CD8-positive, alpha-beta memory T cell (primary cell): ENCODE results near the gene GPD1L. TPM values are rescaled to one million over a fixed set of nuclear protein-coding genes. Genes with fewer than 3 reads are reported as not detected.
"Not testable (repeated sequence)": the region's sequence is repeated elsewhere in the genome, so short reads cannot be mapped to it uniquely, and the experiment has no call there.

Source experiments
- CTCF ChIA-PET: fragments of 350-600 bp; sonication (Branson Sonifier 250); formaldehyde crosslinking; loops from one replicate; lab custom pipeline; 2021; ENCODE audit warnings: antibody characterized with exemption; lab: Charles Lee
- POLR2A ChIA-PET: fragments of 350-600 bp; sonication (Branson Sonifier 250); formaldehyde crosslinking; loops from one replicate; lab custom pipeline; 2021; ENCODE audit warnings: antibody characterized with exemption; lab: Charles Lee
- DNase-seq, 5 donors: peaks; one replicate each; pipeline versions ENCODE4 v3.0.0 to v3.0.0-alpha.2; 2020 to 2022; ENCODE audit warnings: mixed read lengths in 1 of 5
- H3K27ac ChIP-seq: one replicate; pipeline ENCODE4 v1.7.0; 2013; ENCODE audit warnings: low read depth, mild to moderate bottlenecking, low read length, moderate library complexity
- H3K27me3 ChIP-seq: 2 replicates; pipeline ENCODE4 v1.7.0; 2013; ENCODE audit warnings: low read length, mild to moderate bottlenecking; ENCODE audit not compliant: insufficient read depth, poor library complexity, severe bottlenecking
- H3K36me3 ChIP-seq: 2 replicates; pipeline ENCODE4 v1.7.0; 2013; ENCODE audit warnings: mild to moderate bottlenecking, low read length, moderate library complexity; ENCODE audit not compliant: insufficient read depth
- H3K4me1 ChIP-seq: 2 replicates; pipeline ENCODE4 v1.7.0; 2013; ENCODE audit warnings: mild to moderate bottlenecking, low read length, moderate library complexity; ENCODE audit not compliant: insufficient read depth
- H3K4me3 ChIP-seq: 2 replicates; pipeline ENCODE4 v1.7.0; 2013; ENCODE audit warnings: mild to moderate bottlenecking, low read length
- H3K9me3 ChIP-seq: 2 replicates; pipeline ENCODE4 v1.7.0; 2013; ENCODE audit warnings: mild to moderate bottlenecking, low read length
- H3K27ac Mint-ChIP-seq, 8 donors: one replicate each; pipeline ENCODE4 v1.8.0; 2020 to 2021; ENCODE audit warnings: mixed read lengths in 8 of 8, mild to moderate bottlenecking in 6 of 8, inconsistent platforms in 3 of 8, moderate library complexity in 3 of 8
- H3K27me3 Mint-ChIP-seq, 2 donors: one replicate each; pipeline ENCODE4 v1.8.0; 2020 to 2021; ENCODE audit warnings: mixed read lengths in 2 of 2, mild to moderate bottlenecking in 1 of 2, moderate library complexity in 1 of 2
- H3K36me3 Mint-ChIP-seq, 3 donors: one replicate each; pipeline ENCODE4 v1.8.0; 2020 to 2021; ENCODE audit warnings: mixed read lengths in 3 of 3, inconsistent platforms in 1 of 3, mild to moderate bottlenecking in 1 of 3
- H3K4me1 Mint-ChIP-seq, 3 donors: one replicate each; pipeline ENCODE4 v1.8.0; 2020 to 2021; ENCODE audit warnings: mixed read lengths in 3 of 3, inconsistent platforms in 1 of 3, mild to moderate bottlenecking in 1 of 3
- H3K4me3 Mint-ChIP-seq, 7 donors: one replicate each; pipeline ENCODE4 v1.8.0; 2020 to 2021; ENCODE audit warnings: mixed read lengths in 7 of 7, mild to moderate bottlenecking in 6 of 7, moderate library complexity in 4 of 7, inconsistent platforms in 2 of 7
- H3K9me3 Mint-ChIP-seq, 5 donors: one replicate each; pipeline ENCODE4 v1.8.0; 2020 to 2022; ENCODE audit warnings: mixed read lengths in 5 of 5, mild to moderate bottlenecking in 3 of 5, moderate library complexity in 2 of 5, inconsistent platforms in 1 of 5
- polyA plus RNA-seq: library from polyadenylated mRNA; unstranded; fragments of 300-500 nt; fragmentation: Illumina TruSeq; gene quantifications from one replicate; pipeline ENCODE4 v1.2.3, GENCODE V29; 2021
- total RNA-seq, 2 experiments: library from RNA; stranded (reverse); gene quantifications; one replicate each; pipeline ENCODE4 v1.2.3, GENCODE V29; 2021

The GPD1L gene
- total and polyA plus RNA-seq, 3 experiments from 2014 or later = 13.9 to 20.9 (median 16.1) TPM

DNA sequence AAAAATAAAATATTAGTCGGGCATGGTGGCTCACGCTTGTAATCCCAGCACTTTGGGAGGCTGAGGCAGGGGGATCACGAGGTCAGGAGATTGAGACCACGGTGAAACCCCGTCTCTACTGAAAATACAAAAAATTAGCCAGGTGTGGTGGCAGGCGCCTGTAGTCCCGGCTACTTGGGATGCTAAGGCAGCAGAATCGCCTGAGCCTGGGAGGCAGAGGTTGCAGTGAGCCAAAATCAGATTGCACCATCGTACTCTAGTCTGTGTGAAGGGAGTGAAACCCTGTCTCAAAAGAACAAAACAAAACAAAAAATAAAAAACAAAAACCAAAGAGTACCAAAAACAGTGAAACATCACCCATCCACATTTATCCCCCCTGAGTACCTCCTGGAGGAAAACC lies 1.8 kb downstream of the GPD1L start:
- H3K9me3 Mint-ChIP-seq, H3K27me3 Mint-ChIP-seq, H3K27ac ChIP-seq, POLR2A ChIA-PET, H3K27me3 ChIP-seq, H3K27ac Mint-ChIP-seq, H3K4me3 ChIP-seq, DNase-seq, CTCF ChIA-PET, H3K36me3 Mint-ChIP-seq, H3K36me3 ChIP-seq, H3K9me3 ChIP-seq: not testable (repeated sequence)
- H3K4me1 Mint-ChIP-seq = peaks cover 41 to 58% (median 58%) of the 10 kb centered on the region in 3 donors
- H3K4me1 ChIP-seq = peaks cover 18% of the 10 kb centered on the region
- H3K4me3 Mint-ChIP-seq = peak overlapping the region; percentile 8 to 60 (median 44)

DNA sequence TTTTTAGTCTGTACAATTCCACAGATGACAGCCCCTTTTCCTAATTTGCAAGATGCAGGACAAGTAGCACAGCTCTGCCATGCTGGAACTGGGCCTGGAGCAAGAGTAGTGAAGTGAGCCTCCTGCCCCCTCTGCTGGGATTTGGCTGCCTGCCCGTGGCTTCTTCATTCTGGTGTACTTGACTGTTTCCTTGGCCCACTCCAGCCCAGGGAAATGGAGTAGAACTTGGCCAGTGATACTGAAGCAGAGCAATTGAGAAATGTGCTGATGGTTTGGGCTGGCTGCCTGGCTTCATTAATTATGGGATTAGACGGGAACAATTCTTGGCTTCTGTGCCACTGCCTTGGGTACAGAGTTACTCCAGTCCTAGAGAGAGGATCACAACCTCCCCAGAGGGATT lies 2.8 kb downstream of the GPD1L start:
- no peak for DNase-seq
- no peaks in the 10 kb centered on the region for H3K9me3 Mint-ChIP-seq
- CTCF ChIA-PET = no interaction called here
- Histone ChIP-seq H3K4me3 (no peak overlapping the region), H3K9me3 (no peaks in the 10 kb centered on the region), H3K27me3 (no peaks in the 10 kb centered on the region), H3K36me3 (no peaks in the 10 kb centered on the region), H3K4me1 (peaks cover 29% of the 10 kb centered on the region), H3K27ac (no peak overlapping the region)
- peaks cover 51 to 68% (median 68%) of the 10 kb centered on the region in 3 donors for H3K4me1 Mint-ChIP-seq
- H3K4me3 Mint-ChIP-seq = peak overlapping the region in 3 of 7 donors; percentile 1 to 59 (median 36)
- POLR2A ChIA-PET = no interaction called here
- no peaks in the 10 kb centered on the region for H3K27me3 Mint-ChIP-seq
- peak overlapping the region in 2 of 8 donors; percentile 38 to 47 for H3K27ac Mint-ChIP-seq
- peaks cover 1 to 6% (median 5%) of the 10 kb centered on the region in 3 donors for H3K36me3 Mint-ChIP-seq

- Mint-ChIP-seq H3K9me3 (peaks cover 2 to 5% (median 5%) of the 10 kb centered on the region in 5 donors), H3K27ac (no peak overlapping the region), H3K4me1 (peaks cover 61 to 79% (median 79%) of the 10 kb centered on the region in 3 donors), H3K36me3 (peaks cover 3 to 9% (median 9%) of the 10 kb centered on the region in 3 donors), H3K27me3 (no peaks in the 10 kb centered on the region), H3K4me3 (peak overlapping the region in 2 of 7 donors; percentile 20 to 72)
- CTCF ChIA-PET = no interaction called here
- H3K9me3 ChIP-seq = peaks cover 2% of the 10 kb centered on the region
- no peak overlapping the region for H3K27ac ChIP-seq
- no peaks in the 10 kb centered on the region for H3K36me3 ChIP-seq
- H3K4me1 ChIP-seq = peaks cover 33% of the 10 kb centered on the region
- POLR2A ChIA-PET = no interaction called here
- no peak for DNase-seq
- no peaks in the 10 kb centered on the region for H3K27me3 ChIP-seq
- H3K4me3 ChIP-seq = no peak overlapping the region
Observed at GRCh38 chr3:32110233-32110760, 3.9 kb downstream of the GPD1L start.

GRCh38 chr3:32111560-32111959 lies 5.1 kb downstream of the GPD1L start:
- no peak for DNase-seq
- Histone ChIP-seq H3K4me1 (peaks cover 36% of the 10 kb centered on the region), H3K36me3 (no peaks in the 10 kb centered on the region), H3K27ac (no peak overlapping the region), H3K27me3 (no peaks in the 10 kb centered on the region), H3K4me3 (no peak overlapping the region), H3K9me3 (peaks cover 3% of the 10 kb centered on the region)
- POLR2A ChIA-PET = no interaction called here
- H3K4me3 Mint-ChIP-seq = peak overlapping the region in 2 of 7 donors; percentile 29 to 31
- H3K4me1 Mint-ChIP-seq = peaks cover 69 to 83% (median 81%) of the 10 kb centered on the region in 3 donors
- peak overlapping the region in 5 of 8 donors; percentile 14 to 73 (median 48) for H3K27ac Mint-ChIP-seq
- H3K9me3 Mint-ChIP-seq = peaks cover 2 to 6% (median 5%) of the 10 kb centered on the region in 5 donors
- CTCF ChIA-PET = interaction anchor here (1.3 kb wide), 1 partner anchor 66 kb away, joined by 3 read pairs; no protein-coding TSS in a partner anchor
- H3K27me3 Mint-ChIP-seq = no peaks in the 10 kb centered on the region
- peaks cover 3 to 9% (median 9%) of the 10 kb centered on the region in 3 donors for H3K36me3 Mint-ChIP-seq

DNA sequence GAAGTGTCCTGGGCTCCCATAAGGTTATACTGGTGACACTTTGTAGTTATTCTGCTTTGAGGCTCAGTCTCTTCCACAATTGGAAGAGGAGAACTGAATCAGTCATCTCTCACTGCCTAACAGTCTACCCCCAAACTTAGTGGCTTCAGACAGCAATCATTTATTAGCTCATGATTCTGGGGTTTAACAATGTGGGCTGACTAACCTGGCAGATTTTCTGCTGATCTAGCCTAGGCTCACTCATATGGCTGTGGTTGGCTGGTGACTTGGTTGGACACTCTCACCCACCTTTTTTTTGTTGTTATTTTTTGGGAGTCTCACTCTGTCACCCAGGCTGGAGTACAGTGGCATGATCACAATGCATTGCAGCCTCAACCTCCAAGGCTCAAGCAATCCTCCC lies 7.1 kb downstream of the GPD1L start:
- peaks cover 3 to 9% (median 3%) of the 10 kb centered on the region in 3 donors for H3K36me3 Mint-ChIP-seq
- Histone ChIP-seq H3K9me3 (peaks cover 3% of the 10 kb centered on the region), H3K4me3 (no peak overlapping the region), H3K4me1 (peaks cover 26% of the 10 kb centered on the region), H3K27me3 (no peaks in the 10 kb centered on the region), H3K36me3 (no peaks in the 10 kb centered on the region), H3K27ac (peak overlapping the region; percentile 19)
- peaks cover 2 to 6% (median 5%) of the 10 kb centered on the region in 5 donors for H3K9me3 Mint-ChIP-seq
- no peaks in the 10 kb centered on the region for H3K27me3 Mint-ChIP-seq
- H3K27ac Mint-ChIP-seq = peak overlapping the region; percentile 78 to 95 (median 92)
- peak overlapping the region in 6 of 7 donors; percentile 80 to 86 (median 82) for H3K4me3 Mint-ChIP-seq
- no peak for DNase-seq
- CTCF ChIA-PET = interaction anchor here (0.6 to 3.5 kb wide), 2 partner anchors 31 to 549 kb away, joined by 3 to 12 read pairs; no protein-coding TSS in a partner anchor
- POLR2A ChIA-PET = no interaction called here
- peaks cover 67 to 87% (median 86%) of the 10 kb centered on the region in 3 donors for H3K4me1 Mint-ChIP-seq

DNA sequence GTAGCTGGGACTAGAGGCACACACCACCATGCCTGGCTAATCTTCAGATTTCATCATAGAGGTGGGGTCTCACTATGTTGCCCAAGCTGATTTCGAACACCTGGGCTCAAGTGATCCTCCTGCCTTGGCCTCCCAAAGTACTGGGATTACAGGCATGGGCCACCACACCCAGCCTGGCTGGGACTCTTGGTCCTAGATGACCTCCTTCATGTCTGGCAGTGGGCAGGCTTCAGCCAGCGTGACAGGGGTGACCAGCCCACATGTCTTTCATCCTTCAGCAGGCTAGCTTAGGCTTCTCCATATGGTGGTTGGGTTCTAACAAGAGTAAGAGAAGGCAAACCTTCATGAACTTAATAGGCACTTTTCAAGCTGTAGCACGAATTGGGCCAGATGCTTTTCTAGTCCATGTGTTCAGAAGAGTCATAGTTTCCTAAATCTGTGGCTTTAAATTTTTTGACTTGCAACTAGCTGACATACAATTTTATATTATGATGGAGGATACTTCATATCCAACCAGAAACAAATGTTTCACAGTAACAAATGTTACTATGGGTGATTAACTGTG lies 7.6 kb downstream of the GPD1L start:
- H3K4me3 Mint-ChIP-seq = peak overlapping the region; percentile 80 to 86 (median 82)

DNA sequence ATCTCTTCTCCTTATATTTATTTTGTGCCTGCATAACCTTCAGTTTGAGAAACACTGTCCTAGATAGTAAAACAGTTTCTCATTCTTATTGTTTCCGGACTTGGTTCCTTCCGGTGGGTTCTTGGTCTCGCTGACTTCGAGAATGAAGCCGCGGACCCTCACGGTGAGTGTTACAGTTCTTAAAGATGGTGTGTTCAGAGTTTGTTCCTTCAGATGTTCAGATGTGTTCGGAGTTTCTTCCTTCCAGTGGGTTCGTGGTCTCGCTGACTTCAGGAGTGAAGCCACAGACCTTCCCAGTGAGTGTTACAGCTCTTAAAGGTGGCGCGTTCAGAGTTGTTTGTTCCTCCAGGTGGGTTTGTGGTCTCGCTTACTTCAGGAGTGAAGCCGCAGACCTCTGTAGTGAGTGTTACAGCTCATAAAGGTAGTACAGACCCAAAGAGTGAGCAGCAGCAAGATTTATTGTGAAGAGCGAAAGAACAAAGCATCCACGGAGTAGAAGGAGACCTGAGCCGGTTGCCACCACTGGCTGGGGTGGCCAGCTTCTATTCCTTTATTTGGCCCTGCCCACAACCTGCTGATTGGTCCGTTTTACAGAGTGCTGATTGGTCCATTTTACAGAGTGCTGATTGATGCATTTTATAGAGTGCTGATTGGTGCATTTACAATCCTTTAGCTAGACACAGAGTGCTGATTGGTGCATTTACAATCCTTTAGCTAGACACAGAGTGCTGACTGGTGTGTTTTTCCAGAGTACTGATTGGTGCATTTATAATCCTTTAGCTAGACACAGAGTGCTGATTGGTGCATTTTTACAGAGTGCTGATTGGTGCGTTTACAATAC lies 8.3 kb downstream of the GPD1L start:
- CTCF ChIA-PET = interaction anchor here (1.2 to 3.5 kb wide), 4 partner anchors 22 to 96 kb away, joined by 3 to 12 read pairs (median 4); no protein-coding TSS in a partner anchor
- H3K9me3 ChIP-seq, H3K9me3 Mint-ChIP-seq, H3K27ac ChIP-seq, H3K27me3 Mint-ChIP-seq, H3K36me3 Mint-ChIP-seq, H3K36me3 ChIP-seq, H3K27me3 ChIP-seq: not testable (repeated sequence)
- peak overlapping the region; percentile 24 for H3K4me3 ChIP-seq
- Mint-ChIP-seq H3K27ac (peak overlapping the region; percentile 78 to 95 (median 92)), H3K4me1 (peaks cover 72 to 90% (median 88%) of the 10 kb centered on the region in 3 donors), H3K4me3 (peak overlapping the region; percentile 80 to 86 (median 82))
- DNase-seq = peak; percentile 30 to 88 (median 84)
- H3K4me1 ChIP-seq = peaks cover 37% of the 10 kb centered on the region
- POLR2A ChIA-PET = interaction anchor here (0.9 to 1.4 kb wide), 2 partner anchors 8 to 300 kb away, joined by 3 to 6 read pairs; partner anchors contain the start of gene GPD1L

More for the DNA sequence above, 7.6 kb downstream of the GPD1L start:
- CTCF ChIA-PET = interaction anchor here (3.5 kb wide), 1 partner anchor 31 kb away, joined by 12 read pairs; no protein-coding TSS in a partner anchor
- no peaks in the 10 kb centered on the region for H3K27me3 ChIP-seq
- H3K4me1 ChIP-seq = peaks cover 31% of the 10 kb centered on the region
- Mint-ChIP-seq H3K27me3 (no peaks in the 10 kb centered on the region), H3K9me3 (peaks cover 2 to 6% (median 5%) of the 10 kb centered on the region in 5 donors), H3K4me1 (peaks cover 70 to 90% (median 88%) of the 10 kb centered on the region in 3 donors), H3K27ac (peak overlapping the region; percentile 78 to 95 (median 92)), H3K36me3 (peaks cover 3 to 9% (median 3%) of the 10 kb centered on the region in 3 donors)
- H3K36me3 ChIP-seq = no peaks in the 10 kb centered on the region
- DNase-seq = no peak
- POLR2A ChIA-PET = interaction anchor here (1.4 kb wide), 1 partner anchor 8 kb away, joined by 6 read pairs; the partner anchor contains the start of gene GPD1L
- peak overlapping the region; percentile 19 for H3K27ac ChIP-seq
- peak overlapping the region; percentile 24 for H3K4me3 ChIP-seq
- peaks cover 3% of the 10 kb centered on the region for H3K9me3 ChIP-seq
